Osteocyte (in vitro differentiated cells): ENCODE data around the gene COX17. TPM values are rescaled to one million over a fixed set of nuclear protein-coding genes. Genes with fewer than 3 reads are reported as not detected.
A peak's percentile ranks its signal among the peaks of the same experiment; 100 is the strongest.

Source experiments
- DNase-seq: peaks from one replicate; pipeline ENCODE4 v3.0.0; 2021; ENCODE audit warnings: mixed read lengths; ENCODE audit not compliant: unreplicated experiment; ENCODE audit errors: extremely low spot score
- H3K27ac Mint-ChIP-seq: one replicate; pipeline ENCODE4 v1.8.0; 2021; ENCODE audit warnings: mild to moderate bottlenecking, mixed read lengths; ENCODE audit not compliant: unreplicated experiment
- H3K27me3 Mint-ChIP-seq: one replicate; pipeline ENCODE4 v1.8.0; 2021; ENCODE audit warnings: mixed read lengths; ENCODE audit not compliant: unreplicated experiment
- H3K36me3 Mint-ChIP-seq: one replicate; pipeline ENCODE4 v1.8.0; 2021; ENCODE audit warnings: mixed read lengths; ENCODE audit not compliant: unreplicated experiment
- H3K4me1 Mint-ChIP-seq: one replicate; pipeline ENCODE4 v1.8.0; 2021; ENCODE audit warnings: mixed read lengths; ENCODE audit not compliant: unreplicated experiment
- H3K4me3 Mint-ChIP-seq: one replicate; pipeline ENCODE4 v1.8.0; 2021; ENCODE audit warnings: mild to moderate bottlenecking, moderate library complexity, mixed read lengths; ENCODE audit not compliant: unreplicated experiment
- H3K9me3 Mint-ChIP-seq: one replicate; pipeline ENCODE4 v1.8.0; 2021; ENCODE audit warnings: mixed read lengths; ENCODE audit not compliant: unreplicated experiment
- total RNA-seq: library from RNA; stranded (reverse); gene quantifications from 2 replicates; pipeline ENCODE4 v1.2.1, GENCODE V29; 2021
- TF ChIP-seq, protein P1 (sequence below): fragments of 200-600 bp; sonication (generic); IDR thresholded peaks from 2 replicates; pipeline ENCODE4 v1.5.0; 2021; ENCODE audit warnings: antibody characterized with exemption, mild to moderate bottlenecking, moderate library complexity

COX17 gene
- total RNA-seq, 1 donor from 2014 or later, result 18.2 TPM

- no peak overlapping the region for H3K27ac Mint-ChIP-seq
- TF ChIP-seq, protein P1, sequence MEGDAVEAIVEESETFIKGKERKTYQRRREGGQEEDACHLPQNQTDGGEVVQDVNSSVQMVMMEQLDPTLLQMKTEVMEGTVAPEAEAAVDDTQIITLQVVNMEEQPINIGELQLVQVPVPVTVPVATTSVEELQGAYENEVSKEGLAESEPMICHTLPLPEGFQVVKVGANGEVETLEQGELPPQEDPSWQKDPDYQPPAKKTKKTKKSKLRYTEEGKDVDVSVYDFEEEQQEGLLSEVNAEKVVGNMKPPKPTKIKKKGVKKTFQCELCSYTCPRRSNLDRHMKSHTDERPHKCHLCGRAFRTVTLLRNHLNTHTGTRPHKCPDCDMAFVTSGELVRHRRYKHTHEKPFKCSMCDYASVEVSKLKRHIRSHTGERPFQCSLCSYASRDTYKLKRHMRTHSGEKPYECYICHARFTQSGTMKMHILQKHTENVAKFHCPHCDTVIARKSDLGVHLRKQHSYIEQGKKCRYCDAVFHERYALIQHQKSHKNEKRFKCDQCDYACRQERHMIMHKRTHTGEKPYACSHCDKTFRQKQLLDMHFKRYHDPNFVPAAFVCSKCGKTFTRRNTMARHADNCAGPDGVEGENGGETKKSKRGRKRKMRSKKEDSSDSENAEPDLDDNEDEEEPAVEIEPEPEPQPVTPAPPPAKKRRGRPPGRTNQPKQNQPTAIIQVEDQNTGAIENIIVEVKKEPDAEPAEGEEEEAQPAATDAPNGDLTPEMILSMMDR, result no peak
- no peaks in the 10 kb centered on the region for H3K9me3 Mint-ChIP-seq
- H3K36me3 Mint-ChIP-seq, result no peaks in the 10 kb centered on the region
- H3K27me3 Mint-ChIP-seq, result no peaks in the 10 kb centered on the region
- no peak for DNase-seq
- H3K4me3 Mint-ChIP-seq, result no peak overlapping the region
- H3K4me1 Mint-ChIP-seq, result no peaks in the 10 kb centered on the region
Measured at GRCh38 chr3:119715105-119715504, 37.9 kb upstream of the COX17 start.

GRCh38 chr3:119703820-119704531 is 26.8 kb upstream of the COX17 start:
- H3K4me3 Mint-ChIP-seq, result peak overlapping the region; percentile 68
- TF ChIP-seq, protein P1, result no peak
- no peaks in the 10 kb centered on the region for H3K9me3 Mint-ChIP-seq
- H3K4me1 Mint-ChIP-seq, result peaks cover 13% of the 10 kb centered on the region
- H3K27ac Mint-ChIP-seq, result no peak overlapping the region
- no peaks in the 10 kb centered on the region for H3K36me3 Mint-ChIP-seq
- no peak for DNase-seq
- no peaks in the 10 kb centered on the region for H3K27me3 Mint-ChIP-seq

GRCh38 chr3:119702530-119703527 is 25.6 kb upstream of the COX17 start, which contains the start of gene CFAP91:
CFAP91 (plus strand) TSS chr3:119703022; CDS start chr3:119703099, 77 bp downstream.
- TF ChIP-seq, protein P1, result no peak
- peaks cover 13% of the 10 kb centered on the region for H3K4me1 Mint-ChIP-seq
- peak; percentile 96 for DNase-seq
- H3K27me3 Mint-ChIP-seq, result no peaks in the 10 kb centered on the region
- no peaks in the 10 kb centered on the region for H3K9me3 Mint-ChIP-seq
- no peaks in the 10 kb centered on the region for H3K36me3 Mint-ChIP-seq
- H3K27ac Mint-ChIP-seq, result no peak within 1 kb of the TSS
- peak within 1 kb of the TSS; percentile 68 for H3K4me3 Mint-ChIP-seq

DNA sequence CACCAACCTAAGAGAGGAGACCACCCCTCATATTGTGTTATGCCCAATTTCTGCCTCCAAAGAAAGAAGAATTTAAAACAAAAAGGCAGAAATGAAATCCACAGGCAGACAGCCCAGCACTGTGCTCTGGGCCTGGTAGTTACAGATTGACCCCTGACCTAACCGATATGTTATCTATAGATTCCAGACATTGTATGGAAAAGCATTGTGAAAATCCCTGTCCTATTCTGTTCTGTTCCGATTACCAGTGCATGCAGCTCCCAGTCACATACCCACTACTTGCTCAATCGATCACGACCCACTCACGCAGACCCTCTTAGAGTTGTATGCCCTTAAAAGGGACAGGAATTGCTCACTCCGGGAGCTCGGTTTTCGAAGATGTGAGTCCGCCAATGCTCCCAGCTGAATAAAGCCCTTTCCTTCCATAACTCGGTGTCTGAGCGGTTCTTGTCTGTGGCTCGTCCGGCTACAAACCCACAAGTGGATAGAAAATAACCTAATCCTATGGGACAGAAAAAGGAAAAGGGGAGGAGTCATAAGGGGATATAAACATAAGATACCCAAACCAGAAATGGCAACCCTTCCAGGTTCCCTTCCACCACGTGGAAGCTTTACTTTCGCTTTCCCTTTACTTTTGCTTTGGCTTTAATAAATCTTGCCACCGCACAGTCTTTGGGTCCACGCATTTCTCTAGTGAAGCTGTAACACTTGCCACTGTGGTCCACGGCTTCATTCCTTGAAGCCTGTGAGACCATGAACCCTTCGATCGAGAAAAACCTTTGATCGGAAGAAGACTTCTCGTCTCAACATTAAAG is 23.9 kb upstream of the COX17 start:
- DNase-seq, result no peak
- H3K9me3 Mint-ChIP-seq, result no peaks in the 10 kb centered on the region
- no peaks in the 10 kb centered on the region for H3K36me3 Mint-ChIP-seq
- H3K4me1 Mint-ChIP-seq, result peaks cover 13% of the 10 kb centered on the region
- H3K27me3 Mint-ChIP-seq, result no peaks in the 10 kb centered on the region
- TF ChIP-seq, protein P1, result no peak
- no peak overlapping the region for H3K27ac Mint-ChIP-seq
- H3K4me3 Mint-ChIP-seq, result no peak overlapping the region
